Skeletal muscle cell (primary cell): ENCODE results near the gene LGALS3.

Experiments
- DNase-seq: peaks from one replicate; pipeline ENCODE4 v3.0.0-alpha.2; 2010; ENCODE audit warnings: low read depth
- H3K4me3 ChIP-seq: 2 replicates; pipeline ENCODE4 v1.5.1; 2011; ENCODE audit warnings: low read depth, mild to moderate bottlenecking, control low read depth, low read length, moderate library complexity

Gene LGALS3

GRCh38 chr14:55111122-55111708, 17.8 kb upstream of the LGALS3 start:
- DNase-seq, result no peak
- H3K4me3 ChIP-seq, result no peak overlapping the region

- no peak for DNase-seq
These were observed 14.3 kb upstream of the LGALS3 start for GRCh38 chr14:55114720-55115119.

GRCh38 chr14:55115460-55115859, 13.6 kb upstream of the LGALS3 start:
- H3K4me3 ChIP-seq, result no peak overlapping the region
- DNase-seq, result no peak

More at GRCh38 chr14:55114720-55115119, 14.3 kb upstream of the LGALS3 start:
- no peak overlapping the region for H3K4me3 ChIP-seq

GRCh38 chr14:55115861-55116245, 13.2 kb upstream of the LGALS3 start:
- no peak overlapping the region for H3K4me3 ChIP-seq
- DNase-seq, result no peak

- DNase-seq, result no peak
- no peak overlapping the region for H3K4me3 ChIP-seq
These were observed 12.6 kb upstream of the LGALS3 start for GRCh38 chr14:55116246-55117030.

GRCh38 chr14:55117803-55118441, 11.1 kb upstream of the LGALS3 start:
- no peak overlapping the region for H3K4me3 ChIP-seq
- DNase-seq, result no peak

GRCh38 chr14:55118761-55119160, 10.3 kb upstream of the LGALS3 start:
- no peak overlapping the region for H3K4me3 ChIP-seq
- DNase-seq, result no peak

GRCh38 chr14:55120571-55121495, 8.2 kb upstream of the LGALS3 start:
- no peak for DNase-seq
- no peak overlapping the region for H3K4me3 ChIP-seq

GRCh38 chr14:55121628-55122439, 7.2 kb upstream of the LGALS3 start:
- no peak for DNase-seq
- H3K4me3 ChIP-seq, result no peak overlapping the region

GRCh38 chr14:55122440-55122986, 6.5 kb upstream of the LGALS3 start:
- DNase-seq, result no peak
- H3K4me3 ChIP-seq, result no peak overlapping the region

GRCh38 chr14:55123101-55123500, 6.0 kb upstream of the LGALS3 start:
- DNase-seq, result peak; percentile 92
- no peak overlapping the region for H3K4me3 ChIP-seq

- no peak for DNase-seq
- no peak overlapping the region for H3K4me3 ChIP-seq
These were observed 5.0 kb upstream of the LGALS3 start for GRCh38 chr14:55123852-55124639.

GRCh38 chr14:55124774-55125386, 4.2 kb upstream of the LGALS3 start:
- H3K4me3 ChIP-seq, result no peak overlapping the region
- no peak for DNase-seq

GRCh38 chr14:55125403-55125802, 3.6 kb upstream of the LGALS3 start:
- H3K4me3 ChIP-seq, result no peak overlapping the region
- no peak for DNase-seq

GRCh38 chr14:55126034-55126433, 3.0 kb upstream of the LGALS3 start:
- DNase-seq, result no peak
- no peak overlapping the region for H3K4me3 ChIP-seq

- DNase-seq, result no peak
- no peak overlapping the region for H3K4me3 ChIP-seq
These were observed 2.1 kb upstream of the LGALS3 start for GRCh38 chr14:55126932-55127459.

- no peak overlapping the region for H3K4me3 ChIP-seq
- no peak for DNase-seq
These were observed 1.5 kb upstream of the LGALS3 start for GRCh38 chr14:55127460-55127951.
